GM21447 (cell line): ENCODE results near the gene SAFB2.
"Not testable (repeated sequence)": the region's sequence is repeated elsewhere in the genome, so short reads cannot be mapped to it uniquely, and the experiment has no call there.

Experiments used
- ATAC-seq: cut with Tn5 transposase; IDR thresholded peaks from one replicate; pipeline ENCODE4 v1.9.1; 2021; ENCODE audit not compliant: unreplicated experiment

Gene SAFB2

DNA sequence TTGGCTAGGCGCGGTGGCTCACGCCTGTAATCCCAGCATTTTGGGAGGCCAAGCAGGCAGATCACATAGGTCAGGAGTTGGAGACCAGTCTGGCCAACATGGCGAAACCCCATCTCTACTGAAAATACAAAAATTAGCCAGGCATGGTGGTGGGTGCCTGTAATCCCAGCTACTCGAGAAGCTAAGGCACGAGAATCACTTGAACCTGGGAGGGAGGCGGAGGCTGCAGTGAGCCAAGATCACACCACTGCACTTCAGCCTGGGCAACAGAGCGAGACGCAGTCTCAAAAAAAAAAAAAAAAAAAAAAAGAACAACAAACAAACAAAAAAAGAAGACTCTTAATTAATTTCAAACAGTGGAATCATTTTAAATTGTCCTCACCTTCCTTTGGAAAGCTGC, 13.8 kb downstream of the SAFB2 start:
- not testable (repeated sequence) for ATAC-seq

DNA sequence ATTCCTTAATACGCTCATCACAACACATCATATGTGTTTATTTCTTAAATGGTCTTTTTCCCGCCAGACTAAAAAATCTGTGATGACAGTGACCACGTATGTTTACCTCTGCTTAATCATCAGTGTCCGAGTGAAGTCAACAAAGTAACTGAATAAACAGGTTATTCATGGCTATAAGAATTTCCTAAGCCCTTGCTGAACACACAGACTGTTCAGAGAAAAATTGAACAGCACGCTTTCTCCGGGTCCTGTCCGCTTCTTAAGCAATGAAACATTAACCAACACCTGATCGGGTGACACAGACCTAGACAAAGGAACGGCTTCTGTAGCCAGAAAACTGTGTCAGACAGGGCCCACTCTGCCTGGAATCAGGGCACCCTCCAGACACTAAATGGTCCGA, 14.3 kb downstream of the SAFB2 start:
- no peak for ATAC-seq

DNA sequence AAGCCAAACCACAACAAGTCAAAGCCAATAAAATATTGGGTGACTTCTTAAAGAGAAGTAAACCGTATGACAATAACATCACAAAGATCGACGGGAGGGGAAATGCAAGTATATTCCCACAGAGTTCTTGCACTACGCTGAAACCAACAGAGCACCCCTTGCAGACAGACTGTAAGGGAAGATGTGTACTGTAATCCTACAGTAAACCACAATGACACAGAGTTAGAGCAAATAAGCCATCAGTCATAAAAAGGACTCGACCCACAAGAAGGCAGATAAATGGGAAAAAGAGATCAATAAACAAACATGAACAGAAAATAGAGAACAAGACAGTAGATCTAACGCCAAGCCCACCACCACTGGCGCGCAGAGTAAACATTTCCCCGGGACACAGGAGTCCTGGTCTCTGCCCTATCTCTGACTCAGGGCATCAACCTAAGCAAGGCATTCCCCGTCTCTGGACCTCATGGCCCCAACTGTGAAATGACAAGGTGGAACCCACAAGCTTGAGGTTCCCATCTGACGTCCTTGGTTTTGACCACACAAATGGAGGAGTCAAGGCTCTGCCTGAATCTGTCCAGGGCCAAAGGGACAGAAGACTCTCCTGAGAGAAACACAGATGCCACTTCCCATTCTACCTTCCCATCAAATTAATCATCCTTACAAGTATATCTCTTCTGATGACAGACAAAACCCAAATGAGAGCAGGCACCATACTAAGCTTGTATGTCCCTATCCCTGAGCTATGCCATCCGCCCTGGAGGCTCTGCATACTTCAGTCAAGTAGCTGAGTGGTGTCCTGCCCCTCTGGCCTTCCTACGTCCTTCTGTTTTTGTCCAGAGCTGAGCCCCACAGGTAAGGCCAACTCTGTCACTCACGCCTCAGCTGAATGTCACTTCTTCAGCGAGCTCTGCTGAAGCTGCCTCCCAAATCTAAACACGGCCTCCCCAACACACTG, 15.0 kb downstream of the SAFB2 start:
- ATAC-seq, result no peak

DNA sequence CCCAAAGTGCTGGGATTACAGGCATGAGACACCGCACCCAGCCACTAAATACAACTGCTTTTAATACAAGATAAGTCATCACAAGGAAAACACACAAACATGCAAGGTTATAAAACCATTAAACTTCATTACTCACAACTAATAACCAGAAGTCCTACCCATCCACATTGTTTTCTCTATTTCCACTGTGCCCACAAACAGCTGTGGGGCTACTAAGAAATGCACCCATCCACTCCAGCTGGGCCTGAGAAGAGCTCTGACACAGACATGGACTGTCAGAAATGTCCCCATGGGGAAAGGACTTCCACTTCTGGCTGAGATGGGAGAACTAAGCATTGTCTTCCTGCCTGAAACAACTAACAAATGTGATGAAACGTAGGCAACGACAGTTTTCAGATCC, 17.2 kb downstream of the SAFB2 start:
- ATAC-seq, result no peak

DNA sequence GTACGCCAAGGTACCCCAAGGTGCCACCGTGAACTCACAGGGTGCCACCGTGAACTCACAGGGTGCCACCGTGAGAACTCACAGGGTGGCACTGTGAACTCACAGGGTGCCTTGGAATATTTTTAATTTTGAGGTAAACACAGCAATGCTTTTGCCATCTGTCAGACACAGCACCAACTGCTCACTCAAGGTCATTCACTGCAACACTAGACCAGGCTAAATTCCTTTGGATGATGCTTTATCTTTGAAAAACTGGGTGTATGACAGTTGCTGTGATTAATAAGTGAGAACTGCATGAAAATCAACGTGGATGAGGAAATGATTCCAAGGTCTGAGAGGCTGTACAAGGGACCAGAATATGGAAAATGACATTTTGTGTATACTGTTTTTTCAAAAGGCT, 18.9 kb downstream of the SAFB2 start:
- ATAC-seq, result no peak

DNA sequence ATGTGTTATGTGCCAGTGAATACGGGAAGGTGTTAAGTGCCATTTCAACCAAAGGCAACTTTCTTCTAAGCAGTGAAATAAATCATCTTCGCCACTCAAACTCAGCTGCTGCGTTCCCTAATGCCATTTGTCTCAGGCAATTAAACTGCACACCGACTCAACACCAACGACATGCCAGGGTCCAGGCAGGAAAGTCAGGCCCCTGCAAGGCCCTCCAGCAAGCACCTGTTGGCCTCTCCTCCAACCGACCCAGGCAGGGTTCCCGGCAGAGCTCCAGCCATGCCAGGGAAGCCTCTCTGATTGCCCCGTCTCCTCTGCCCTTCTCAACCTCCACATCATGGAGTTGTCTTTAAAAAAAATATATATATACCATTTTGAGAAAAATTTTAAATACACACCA, 21.8 kb downstream of the SAFB2 start:
- ATAC-seq, result no peak

DNA sequence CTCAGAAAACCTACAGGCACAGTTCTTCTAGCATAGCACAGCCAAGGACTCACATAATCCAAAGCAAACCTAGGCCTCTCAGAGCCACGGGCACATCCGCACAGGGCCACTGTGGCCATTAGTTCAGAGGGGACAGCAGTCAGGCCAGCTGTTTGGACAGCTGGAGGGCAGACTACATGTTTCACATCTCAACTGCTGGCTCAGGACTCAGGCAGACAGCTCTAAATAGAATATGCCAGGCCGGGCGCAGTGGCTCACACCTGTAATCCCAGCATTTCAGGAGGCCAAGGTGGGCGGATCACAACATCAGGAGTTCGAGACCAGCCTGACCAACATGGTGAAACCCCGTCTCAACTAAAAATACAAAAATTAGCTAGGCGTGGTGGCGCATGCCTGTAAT, 26.8 kb downstream of the SAFB2 start:
- ATAC-seq, result no peak

DNA sequence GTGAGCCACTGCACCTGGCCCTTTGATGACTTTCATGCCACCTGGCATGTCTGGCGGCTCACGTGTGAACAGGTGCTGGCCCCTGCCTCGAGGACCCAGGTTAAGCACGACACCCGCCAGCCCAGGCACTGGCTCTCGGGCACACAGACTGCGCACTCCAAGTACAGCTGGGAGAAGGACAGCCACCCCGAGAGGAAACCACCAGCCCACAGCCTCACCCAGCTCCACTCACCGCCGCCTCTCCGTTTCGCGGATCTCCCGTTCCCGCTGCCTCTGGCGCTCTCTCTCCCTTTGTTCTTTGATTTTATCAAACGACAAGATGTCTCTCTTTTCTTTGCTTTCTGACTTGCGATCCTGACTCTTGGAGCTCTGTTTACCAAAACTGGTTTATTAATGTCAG, 27.4 kb downstream of the SAFB2 start:
- ATAC-seq, result no peak

DNA sequence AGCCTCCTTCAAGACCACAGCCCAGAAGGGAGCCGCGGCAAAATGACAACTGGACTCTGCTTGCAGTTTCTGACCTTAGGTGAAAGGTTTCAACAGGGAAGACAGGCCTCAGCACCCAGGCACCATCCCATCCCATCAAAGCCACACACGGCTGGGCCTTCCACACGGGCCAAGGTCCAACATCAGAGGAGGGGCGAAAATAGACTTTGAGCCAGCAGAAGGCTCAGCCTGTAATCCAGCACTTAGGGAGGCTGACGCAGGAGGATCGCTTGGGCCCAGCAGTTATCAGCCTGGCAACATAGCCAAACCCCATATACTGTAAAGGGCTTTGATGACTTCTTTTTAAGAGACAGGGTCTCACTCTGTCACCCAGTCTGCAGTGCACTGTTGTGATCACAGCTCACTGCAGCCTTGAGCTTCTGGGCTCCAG, 28.0 kb downstream of the SAFB2 start:
- ATAC-seq, result no peak

DNA sequence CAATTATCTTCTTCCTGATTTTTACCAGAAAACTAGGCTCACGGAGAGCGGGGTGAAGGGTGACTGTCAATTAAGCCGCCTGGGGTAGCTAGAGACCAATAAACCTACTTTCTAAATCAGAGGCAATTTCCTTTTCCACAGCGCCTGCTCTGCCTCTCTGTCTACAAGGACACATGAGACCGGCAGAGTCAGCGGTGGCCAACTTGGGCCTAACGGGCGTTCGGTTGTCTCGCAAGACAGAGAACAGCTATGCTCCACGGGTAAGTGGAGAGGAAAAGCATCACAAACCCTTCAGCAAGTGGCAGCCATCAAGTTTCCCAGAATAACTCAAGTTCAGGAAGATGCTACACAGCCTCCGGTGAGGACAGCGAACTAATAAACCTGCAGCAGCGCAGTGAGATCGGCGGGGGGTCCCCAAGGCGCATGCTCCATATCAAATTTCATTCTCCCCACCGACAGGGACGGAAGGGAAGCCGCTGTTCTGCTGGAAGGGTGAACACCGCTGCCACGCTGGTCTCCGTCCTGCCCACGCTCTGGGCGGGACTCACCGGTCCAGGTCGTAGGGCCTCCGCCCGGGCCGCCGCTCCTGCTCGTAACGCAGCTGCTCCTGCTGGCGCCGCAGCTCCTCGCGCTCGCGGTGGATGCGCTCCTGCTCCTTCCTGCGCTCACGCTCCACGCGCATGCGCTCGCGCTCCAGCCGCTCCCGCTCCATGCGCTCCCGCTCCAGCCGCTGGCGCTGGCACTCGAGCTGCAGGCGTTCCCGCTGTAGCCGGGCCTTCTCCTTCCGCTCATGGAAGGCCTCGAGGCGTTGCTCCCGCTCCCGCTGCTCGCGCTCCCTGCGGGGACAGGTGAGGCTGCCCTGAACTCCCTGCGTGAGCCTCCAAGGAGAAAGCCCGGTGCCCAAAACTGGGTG, 29.0 kb downstream of the SAFB2 start:
- no peak for ATAC-seq

DNA sequence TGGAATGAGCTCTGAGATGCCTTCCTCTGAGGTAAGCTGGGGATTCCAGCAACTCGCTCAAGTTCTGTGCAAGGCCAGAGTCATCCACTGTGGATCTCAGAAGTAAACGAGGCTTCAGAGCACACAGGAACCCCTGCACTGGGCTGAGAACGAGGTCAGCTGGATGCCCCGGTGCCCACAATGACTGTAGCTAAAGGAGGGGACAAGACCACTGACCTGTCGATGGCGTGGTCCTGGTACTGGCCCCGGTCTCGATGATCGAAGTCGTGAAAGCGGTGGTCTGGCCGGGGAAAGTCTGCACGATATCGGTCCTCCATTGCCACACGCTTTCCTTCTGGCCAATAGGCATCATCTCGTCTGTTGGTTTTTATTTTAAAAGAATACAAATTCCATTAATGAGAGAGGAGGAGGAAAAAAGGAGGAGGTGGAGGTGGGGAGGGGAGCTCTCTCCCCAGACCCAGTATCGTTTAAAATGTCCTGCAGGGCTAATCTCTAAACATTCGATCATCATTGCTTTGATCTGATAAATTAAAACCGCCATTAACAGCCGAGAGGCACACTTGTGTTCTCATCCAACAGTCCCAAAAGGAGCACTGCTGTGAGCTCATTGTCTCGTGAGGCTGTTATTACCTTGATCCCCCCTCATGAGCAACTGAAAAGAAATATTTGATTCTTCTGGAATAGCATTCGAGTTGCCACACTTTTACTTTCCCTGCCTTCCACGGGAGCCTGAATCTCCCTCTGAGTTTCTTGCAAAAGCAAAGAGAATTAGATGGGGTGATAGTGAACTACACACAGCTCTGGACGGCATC, 29.8 kb downstream of the SAFB2 start:
- no peak for ATAC-seq

DNA sequence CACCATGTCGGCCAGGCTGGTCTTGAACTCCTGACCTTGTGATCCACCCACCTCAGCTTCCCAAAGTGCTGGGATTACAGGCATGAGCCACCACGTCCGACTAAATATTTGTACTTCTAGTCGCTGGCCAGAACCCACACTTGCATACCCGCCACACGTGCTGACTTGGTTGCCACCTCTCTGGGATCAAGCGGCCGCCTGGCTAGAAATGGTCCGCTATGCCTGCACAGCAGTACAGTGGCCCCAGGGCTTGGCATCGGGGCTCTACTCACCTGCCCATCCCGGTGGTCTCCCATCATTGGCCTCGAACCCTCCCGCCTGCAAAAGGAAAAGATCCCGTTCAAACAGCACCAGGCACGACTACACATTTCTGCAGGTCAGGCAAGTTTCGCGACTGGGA, 31.1 kb downstream of the SAFB2 start:
- no peak for ATAC-seq

DNA sequence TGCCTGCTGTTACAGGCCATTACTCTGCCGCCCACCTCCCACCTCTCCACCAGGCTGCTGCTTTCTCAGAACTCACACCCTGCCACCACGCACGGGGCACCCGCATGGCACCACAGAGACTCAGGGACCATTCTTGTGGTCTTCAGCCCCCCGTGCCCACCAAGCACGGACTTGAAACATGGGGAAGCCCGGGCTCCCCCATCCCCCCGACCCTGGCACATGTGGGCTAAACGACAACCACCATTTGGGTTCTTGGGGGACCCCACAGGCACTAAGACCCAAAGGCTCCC, 31.8 kb downstream of the SAFB2 start:
- ATAC-seq, result no peak

DNA sequence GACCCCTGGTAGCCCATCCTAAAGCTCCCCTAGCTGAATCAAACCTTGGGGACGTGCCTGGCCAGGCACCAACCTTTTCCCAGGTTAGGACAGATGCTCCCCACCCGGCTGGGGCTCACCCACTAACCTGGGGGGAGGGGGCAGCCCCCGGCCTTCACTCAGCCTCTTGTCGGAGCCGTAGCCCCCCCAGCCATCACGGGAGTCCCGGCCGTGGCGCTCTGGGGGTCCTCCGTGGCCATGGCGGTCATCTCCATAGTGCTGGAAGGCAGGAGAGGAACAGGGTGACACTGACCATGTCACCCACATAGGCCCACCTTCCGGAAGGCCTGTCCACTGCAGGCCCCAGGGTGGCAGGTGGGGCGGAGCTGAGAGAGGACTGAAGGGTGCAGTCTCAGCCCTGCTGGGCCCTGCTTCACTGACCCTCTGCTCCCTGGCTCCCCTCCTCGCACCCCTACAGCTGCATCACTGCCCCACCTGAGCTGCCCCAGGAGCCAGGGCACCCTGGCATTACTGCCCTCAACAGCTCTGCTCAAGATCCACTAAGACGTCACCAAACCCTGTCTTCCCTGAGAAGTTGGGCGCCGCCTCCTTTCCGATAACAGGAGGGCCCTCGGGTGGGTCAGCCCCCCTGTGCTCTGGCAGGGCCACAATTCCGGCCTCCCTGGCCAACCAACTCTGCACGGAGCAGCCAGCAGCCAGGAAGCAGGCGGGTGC, 32.3 kb downstream of the SAFB2 start:
- ATAC-seq, result no peak

DNA sequence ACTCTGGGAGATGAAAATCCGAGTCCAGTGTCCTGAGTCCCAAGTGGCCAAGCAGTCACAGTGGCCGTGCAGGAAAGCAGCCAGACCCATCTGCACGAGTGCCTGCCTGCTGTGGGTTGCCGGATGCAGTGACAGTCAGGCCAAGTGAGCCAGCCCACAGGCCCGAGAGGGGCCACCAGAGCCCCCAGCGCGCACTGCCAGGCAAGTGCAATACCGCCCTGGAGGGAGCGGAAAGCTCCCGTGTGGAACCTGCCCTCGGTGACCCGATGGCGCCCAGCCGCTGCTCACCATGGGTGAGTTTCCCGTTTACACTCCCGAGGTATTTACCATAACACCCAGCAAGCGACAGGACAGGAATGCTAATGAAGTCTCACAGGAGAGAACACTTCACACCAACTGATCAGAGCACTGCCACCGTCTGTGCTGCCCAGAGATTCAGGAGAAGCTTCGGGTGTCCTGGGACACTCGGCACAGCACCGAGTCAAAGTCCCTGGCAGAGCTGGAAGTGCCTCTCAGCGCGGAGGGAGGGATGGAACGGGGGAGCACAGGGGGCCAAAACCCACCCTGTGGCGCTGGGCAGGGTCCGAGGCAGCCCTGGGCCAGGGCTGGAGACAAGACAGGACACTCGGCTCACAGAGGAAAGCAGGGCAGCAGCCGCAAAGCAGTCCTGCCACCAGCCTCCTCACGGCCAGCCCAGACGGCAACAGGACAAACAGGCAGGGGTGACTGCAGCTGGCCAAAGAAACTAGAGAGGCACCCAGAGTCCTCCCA, 33.5 kb downstream of the SAFB2 start:
- ATAC-seq, result no peak

DNA sequence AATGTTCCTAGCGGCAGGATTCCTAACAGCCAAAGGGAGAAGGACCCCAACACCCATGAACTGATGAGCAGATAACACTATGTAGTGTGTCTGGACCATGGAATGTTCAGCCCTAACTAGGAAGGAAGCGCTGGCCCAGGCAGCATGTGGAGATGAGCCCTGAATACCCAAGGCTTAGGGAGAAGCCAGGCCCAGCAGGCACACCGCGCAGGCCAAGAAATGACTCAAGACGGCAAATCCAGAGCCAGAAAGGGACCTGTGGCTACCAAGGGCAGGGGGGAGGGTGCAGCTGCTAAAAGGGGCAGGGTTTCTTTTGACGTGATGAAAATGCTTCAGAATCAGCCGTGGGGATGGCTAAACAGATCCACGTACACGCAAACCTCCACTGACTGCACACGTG, 34.1 kb downstream of the SAFB2 start:
- no peak for ATAC-seq

DNA sequence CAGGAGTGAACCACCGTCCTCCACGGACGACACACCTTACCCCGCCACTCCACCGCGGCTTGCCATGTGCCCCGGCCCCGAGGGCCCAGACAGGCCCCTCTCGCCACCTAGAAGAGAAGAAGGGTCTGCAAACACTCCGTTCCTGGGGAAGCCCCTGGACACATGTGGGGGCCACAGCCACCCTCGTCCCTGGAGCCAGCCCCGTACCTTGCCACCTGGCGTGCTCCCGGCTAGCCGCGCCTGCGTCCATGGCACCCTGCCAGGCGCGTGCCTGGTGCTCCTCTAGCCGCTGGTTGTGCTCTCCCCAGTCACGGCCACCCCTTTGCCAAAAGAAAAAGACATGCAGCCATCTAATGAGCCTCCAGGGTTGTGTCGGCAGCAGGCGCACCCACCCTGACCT, 34.9 kb downstream of the SAFB2 start:
- ATAC-seq, result no peak

DNA sequence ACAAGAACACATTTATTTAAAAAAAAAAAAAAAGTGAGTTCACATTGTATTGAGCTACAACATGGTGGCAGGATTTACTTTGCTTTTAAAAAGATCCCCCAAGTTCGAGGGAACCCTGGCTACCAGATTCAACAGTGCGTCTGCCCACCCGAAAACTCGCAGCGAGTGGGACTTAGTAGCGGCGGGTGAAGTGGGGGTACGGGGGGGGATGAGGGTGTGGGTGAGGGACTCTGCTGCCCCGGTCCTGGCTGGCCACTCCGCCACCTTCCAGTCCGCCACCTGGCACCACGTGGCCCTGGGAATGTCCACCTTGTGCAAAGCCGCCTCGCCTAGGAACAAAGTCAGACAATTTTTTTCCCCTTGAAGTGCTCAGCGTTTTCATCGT, 35.5 kb downstream of the SAFB2 start:
- ATAC-seq, result no peak

DNA sequence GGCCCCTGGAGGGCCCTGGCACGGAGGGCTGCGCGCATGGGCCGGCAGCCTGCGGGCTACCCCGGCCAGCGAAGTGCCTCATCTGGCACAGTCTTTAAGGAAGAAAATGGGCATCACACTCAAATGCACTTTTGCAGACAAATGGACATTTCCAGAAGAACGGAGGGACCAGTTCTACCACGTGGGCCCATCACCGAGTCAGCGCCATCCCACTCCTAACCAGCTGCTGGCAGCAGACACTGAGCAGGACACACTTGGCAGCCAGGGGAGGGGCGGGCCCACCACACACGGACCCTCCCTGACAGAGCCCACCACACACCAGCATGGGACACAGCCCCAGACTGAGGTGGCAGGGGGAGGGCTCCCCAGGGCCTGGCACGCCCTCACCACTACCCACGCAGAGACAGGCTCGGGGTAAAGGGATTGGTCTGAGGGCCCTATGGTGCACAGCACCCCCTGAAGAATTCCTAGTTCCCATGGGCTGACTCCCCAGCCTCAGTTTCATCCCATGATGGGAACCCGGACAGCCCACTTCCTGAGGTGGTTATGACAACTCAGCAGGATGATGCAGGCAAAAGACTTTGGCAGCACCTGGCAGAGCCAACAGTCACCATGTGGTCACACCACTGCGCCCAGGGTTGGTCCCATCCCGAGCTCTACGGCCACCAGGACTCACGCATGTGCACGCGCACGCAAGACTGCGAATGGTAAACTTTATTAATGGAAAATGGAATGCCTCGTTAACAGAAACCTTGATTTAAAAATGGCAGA, 36.1 kb downstream of the SAFB2 start:
- ATAC-seq, result no peak
